Endodermal cell (in vitro differentiated cells): ENCODE results near the gene JARID2. TPM values are rescaled to one million over a fixed set of nuclear protein-coding genes. Genes with fewer than 3 reads are reported as not detected.

Source experiments
- DNase-seq: peaks from one replicate; pipeline ENCODE4 v3.0.0-alpha.2; 2017
- H3K27ac ChIP-seq: 2 replicates; pipeline ENCODE4 v1.5.1; 2013; ENCODE audit warnings: mild to moderate bottlenecking, low read depth, low read length, moderate library complexity
- H3K27me3 ChIP-seq: 2 replicates; pipeline ENCODE4 v1.6.1; 2013; ENCODE audit warnings: mild to moderate bottlenecking, low read length, moderate library complexity; ENCODE audit not compliant: insufficient read depth, control insufficient read depth, poor library complexity, severe bottlenecking
- H3K36me3 ChIP-seq: 2 replicates; pipeline ENCODE4 v1.7.0; 2013; ENCODE audit warnings: mild to moderate bottlenecking, low read length, moderate library complexity; ENCODE audit not compliant: control insufficient read depth, insufficient read depth
- H3K4me1 ChIP-seq: one replicate; pipeline ENCODE4 v1.7.0; 2013; ENCODE audit warnings: low read length; ENCODE audit not compliant: control insufficient read depth, insufficient read depth
- H3K4me3 ChIP-seq: 2 replicates; pipeline ENCODE4 v1.5.1; 2013; ENCODE audit warnings: mild to moderate bottlenecking, low read length, moderate library complexity
- H3K9ac ChIP-seq: 2 replicates; pipeline ENCODE4 v1.6.1; 2013; ENCODE audit warnings: mild to moderate bottlenecking, low read length, moderate library complexity; ENCODE audit not compliant: poor library complexity, severe bottlenecking; ENCODE audit errors: extremely low read depth
- H3K9me3 ChIP-seq: 2 replicates; pipeline ENCODE4 v1.6.1; 2013; ENCODE audit warnings: mild to moderate bottlenecking, low read length, moderate library complexity; ENCODE audit not compliant: control insufficient read depth
- H3K27ac Mint-ChIP-seq: 2 replicates; pipeline ENCODE4 v1.8.0; 2020; ENCODE audit warnings: mixed read lengths
- H3K27me3 Mint-ChIP-seq: 2 replicates; pipeline ENCODE4 v1.8.0; 2021; ENCODE audit warnings: mild to moderate bottlenecking, mixed read lengths; ENCODE audit not compliant: insufficient read depth
- H3K36me3 Mint-ChIP-seq: 2 replicates; pipeline ENCODE4 v1.8.0; 2020; ENCODE audit warnings: low read depth, mixed read lengths
- H3K4me1 Mint-ChIP-seq: 2 replicates; pipeline ENCODE4 v1.8.0; 2020; ENCODE audit warnings: mixed read lengths
- H3K4me3 Mint-ChIP-seq: 2 replicates; pipeline ENCODE4 v1.8.0; 2020; ENCODE audit warnings: mild to moderate bottlenecking, moderate library complexity, mixed read lengths
- H3K9me3 Mint-ChIP-seq: 2 replicates; pipeline ENCODE4 v1.8.0; 2020; ENCODE audit warnings: mild to moderate bottlenecking, mixed read lengths
- CTCF ChIP-seq: fragments of 200-600 bp; sonication (generic); conservative IDR thresholded peaks from 2 replicates; pipeline ENCODE4 v1.5.0; 2021; ENCODE audit warnings: antibody characterized with exemption, mild to moderate bottlenecking
- WGBS, 2 experiments: methylation state at CpG; one replicate each; pipeline versions ENCODE4 v1.1.5 to v1.1.7; 2013; ENCODE audit warnings: missing lambda C conversion rate in 2 of 2, mixed read lengths in 1 of 2; ENCODE audit not compliant: insufficient coverage in 1 of 2, insufficient read length in 1 of 2; 5-methylcytosine and 5-hydroxymethylcytosine counted together
- total RNA-seq, 2 donors: library from RNA; stranded (reverse); fragmentation: NEBNext Ultra II Directional in 1 of 2; extraction: Animal tissue kit (Norgen Biotek cat#: 25700) in 1 of 2; gene quantifications; 2 replicates in 1 of 2; 3 replicates in 1 of 2; pipeline ENCODE4 v1.2.1, GENCODE V29; 2021

JARID2 gene
- total RNA-seq, 2 donors from 2014 or later, result 42.5 to 77.0 TPM

- TF ChIP-seq CTCF, result no peak
- WGBS, 2 experiments, result 93 to 95% methylated on average over 5 to 7 of the region's 7 CpGs
- no peaks in the 10 kb centered on the region for H3K9me3 ChIP-seq
- no peak overlapping the region for H3K9ac ChIP-seq
- H3K36me3 ChIP-seq, result no peaks in the 10 kb centered on the region
- H3K27me3 ChIP-seq, result no peaks in the 10 kb centered on the region
- Mint-ChIP-seq H3K4me3 (no peak overlapping the region), H3K4me1 (peaks cover 58% of the 10 kb centered on the region), H3K36me3 (peaks cover 3% of the 10 kb centered on the region), H3K9me3 (no peaks in the 10 kb centered on the region), H3K27me3 (peaks cover 9% of the 10 kb centered on the region), H3K27ac (peak overlapping the region; percentile 19)
- H3K4me1 ChIP-seq, result peaks cover 18% of the 10 kb centered on the region
- no peak overlapping the region for H3K27ac ChIP-seq
- H3K4me3 ChIP-seq, result no peak overlapping the region
- no peak for DNase-seq
These were observed 57.5 kb downstream of the JARID2 start for GRCh38 chr6:15303162-15303919.

GRCh38 chr6:15303920-15304291 lies 58.0 kb downstream of the JARID2 start:
- Histone ChIP-seq H3K4me1 (peaks cover 18% of the 10 kb centered on the region), H3K27ac (no peak overlapping the region), H3K9ac (no peak overlapping the region), H3K4me3 (no peak overlapping the region), H3K9me3 (no peaks in the 10 kb centered on the region), H3K27me3 (no peaks in the 10 kb centered on the region), H3K36me3 (no peaks in the 10 kb centered on the region)
- TF ChIP-seq CTCF, result no peak
- H3K4me3 Mint-ChIP-seq, result no peak overlapping the region
- no peak overlapping the region for H3K27ac Mint-ChIP-seq
- H3K4me1 Mint-ChIP-seq, result peaks cover 63% of the 10 kb centered on the region
- 83 to 93% methylated on average over 1 to 6 of the region's 6 CpGs for WGBS, 2 experiments
- peaks cover 11% of the 10 kb centered on the region for H3K27me3 Mint-ChIP-seq
- H3K9me3 Mint-ChIP-seq, result no peaks in the 10 kb centered on the region
- H3K36me3 Mint-ChIP-seq, result peaks cover 3% of the 10 kb centered on the region
- DNase-seq, result no peak

- H3K4me1 ChIP-seq, result peaks cover 18% of the 10 kb centered on the region
- no peak overlapping the region for H3K27ac ChIP-seq
- no peak for TF ChIP-seq CTCF
- H3K27me3 ChIP-seq, result no peaks in the 10 kb centered on the region
- H3K36me3 ChIP-seq, result no peaks in the 10 kb centered on the region
- H3K9me3 ChIP-seq, result no peaks in the 10 kb centered on the region
- Mint-ChIP-seq H3K9me3 (no peaks in the 10 kb centered on the region), H3K4me3 (no peak overlapping the region), H3K27me3 (peaks cover 11% of the 10 kb centered on the region), H3K4me1 (peaks cover 59% of the 10 kb centered on the region), H3K36me3 (peaks cover 3% of the 10 kb centered on the region), H3K27ac (no peak overlapping the region)
- H3K4me3 ChIP-seq, result no peak overlapping the region
- no peak for DNase-seq
- 69 to 90% methylated on average over 3 to 4 of the region's 4 CpGs for WGBS, 2 experiments
- H3K9ac ChIP-seq, result no peak overlapping the region
These were observed 58.6 kb downstream of the JARID2 start for GRCh38 chr6:15304337-15305042.
